Large intestine (tissue), 3 donors: Measurements from ENCODE around the gene SLCO2A1. TPM values are rescaled to one million over a fixed set of nuclear protein-coding genes. Genes with fewer than 3 reads are reported as not detected.

ENCODE experiments used
- DNase-seq, 2 donors: peaks; one replicate each; pipeline versions ENCODE4 v3.0.0 to v3.0.0-alpha.2; 2013
- H3K27ac ChIP-seq: one replicate; pipeline ENCODE4 v1.5.1; 2013; ENCODE audit warnings: low read length
- H3K27me3 ChIP-seq: 2 replicates; pipeline ENCODE4 v1.6.1; 2013; ENCODE audit warnings: low read length; ENCODE audit not compliant: control insufficient read depth, insufficient read depth
- H3K36me3 ChIP-seq: 2 replicates; pipeline ENCODE4 v1.6.1; 2013; ENCODE audit warnings: low read length; ENCODE audit not compliant: control insufficient read depth, insufficient read depth
- H3K4me1 ChIP-seq: one replicate; pipeline ENCODE4 v1.6.1; 2013; ENCODE audit warnings: low read length; ENCODE audit not compliant: control insufficient read depth, insufficient read depth
- H3K4me3 ChIP-seq: one replicate; pipeline ENCODE4 v1.5.1; 2013; ENCODE audit warnings: low read length
- H3K9me3 ChIP-seq: one replicate; pipeline ENCODE4 v1.6.1; 2013; ENCODE audit warnings: mild to moderate bottlenecking, low read depth, low read length, moderate library complexity; ENCODE audit not compliant: control insufficient read depth
- WGBS: methylation state at CpG from one replicate; pipeline ENCODE4 v1.1.5; 2013; ENCODE audit warnings: low lambda C conversion rate; ENCODE audit not compliant: insufficient coverage; 5-methylcytosine and 5-hydroxymethylcytosine counted together
- polyA plus RNA-seq: library from polyadenylated mRNA; unstranded; fragments of 120-200 nt; gene quantifications from one replicate; pipeline ENCODE4 v1.2.1, GENCODE V29; 2013

SLCO2A1 gene
- polyA plus RNA-seq, 1 donor: 8.2 TPM

GRCh38 chr3:133999891-134000685 lies 29.6 kb downstream of the SLCO2A1 start:
- peaks cover 9% of the 10 kb centered on the region for H3K27me3 ChIP-seq
- H3K36me3 ChIP-seq: no peaks in the 10 kb centered on the region
- no peaks in the 10 kb centered on the region for H3K9me3 ChIP-seq
- 50% methylated on average over 2 of the region's 13 CpGs for WGBS
- no peak overlapping the region for H3K27ac ChIP-seq
- no peak overlapping the region for H3K4me3 ChIP-seq
- H3K4me1 ChIP-seq: no peaks in the 10 kb centered on the region
- DNase-seq: no peak

GRCh38 chr3:133998691-133999241 lies 31.0 kb downstream of the SLCO2A1 start:
- H3K9me3 ChIP-seq: no peaks in the 10 kb centered on the region
- no CpG with 5 or more reads among the region's 9 CpGs for WGBS
- H3K4me3 ChIP-seq: no peak overlapping the region
- H3K27ac ChIP-seq: no peak overlapping the region
- H3K4me1 ChIP-seq: no peaks in the 10 kb centered on the region
- H3K27me3 ChIP-seq: peaks cover 9% of the 10 kb centered on the region
- DNase-seq: no peak
- no peaks in the 10 kb centered on the region for H3K36me3 ChIP-seq

GRCh38 chr3:133997871-133998635 lies 31.7 kb downstream of the SLCO2A1 start:
- H3K36me3 ChIP-seq: no peaks in the 10 kb centered on the region
- no peaks in the 10 kb centered on the region for H3K9me3 ChIP-seq
- peaks cover 9% of the 10 kb centered on the region for H3K27me3 ChIP-seq
- H3K4me3 ChIP-seq: no peak overlapping the region
- DNase-seq: no peak
- no peaks in the 10 kb centered on the region for H3K4me1 ChIP-seq
- WGBS: 83% methylated on average over 1 of the region's 9 CpGs
- no peak overlapping the region for H3K27ac ChIP-seq

- no peak for DNase-seq
- no peaks in the 10 kb centered on the region for H3K9me3 ChIP-seq
- H3K36me3 ChIP-seq: no peaks in the 10 kb centered on the region
- H3K27me3 ChIP-seq: peaks cover 9% of the 10 kb centered on the region
- WGBS: no CpG with 5 or more reads among the region's 5 CpGs
- H3K27ac ChIP-seq: no peak overlapping the region
- H3K4me1 ChIP-seq: peaks cover 8% of the 10 kb centered on the region
- H3K4me3 ChIP-seq: no peak overlapping the region
Measured at GRCh38 chr3:133996996-133997395, 32.7 kb downstream of the SLCO2A1 start.

GRCh38 chr3:133996251-133996661 lies 33.5 kb downstream of the SLCO2A1 start:
- DNase-seq: no peak
- Histone ChIP-seq H3K27ac (no peak overlapping the region), H3K4me1 (peaks cover 15% of the 10 kb centered on the region), H3K27me3 (peaks cover 9% of the 10 kb centered on the region), H3K9me3 (no peaks in the 10 kb centered on the region), H3K36me3 (no peaks in the 10 kb centered on the region), H3K4me3 (no peak overlapping the region)
- WGBS: no CpG with 5 or more reads among the region's 12 CpGs

GRCh38 chr3:133995264-133995663 lies 34.5 kb downstream of the SLCO2A1 start:
- no peak for DNase-seq
- no CpG with 5 or more reads among the region's 2 CpGs for WGBS
- Histone ChIP-seq H3K4me1 (peaks cover 15% of the 10 kb centered on the region), H3K9me3 (no peaks in the 10 kb centered on the region), H3K27me3 (peaks cover 7% of the 10 kb centered on the region), H3K27ac (no peak overlapping the region), H3K4me3 (no peak overlapping the region), H3K36me3 (no peaks in the 10 kb centered on the region)

- Histone ChIP-seq H3K27ac (no peak overlapping the region), H3K27me3 (peaks cover 5% of the 10 kb centered on the region), H3K4me3 (no peak overlapping the region), H3K9me3 (no peaks in the 10 kb centered on the region), H3K4me1 (peaks cover 15% of the 10 kb centered on the region), H3K36me3 (no peaks in the 10 kb centered on the region)
- no peak for DNase-seq
- WGBS: 90% methylated on average over 2 of the region's 8 CpGs
Measured at GRCh38 chr3:133994166-133994890, 35.4 kb downstream of the SLCO2A1 start.

- no peaks in the 10 kb centered on the region for H3K9me3 ChIP-seq
- H3K4me3 ChIP-seq: no peak overlapping the region
- no peak overlapping the region for H3K27ac ChIP-seq
- no peak for DNase-seq
- WGBS: 67% methylated on average over 1 of the region's 10 CpGs
- H3K4me1 ChIP-seq: peaks cover 26% of the 10 kb centered on the region
- peaks cover 5% of the 10 kb centered on the region for H3K27me3 ChIP-seq
- no peaks in the 10 kb centered on the region for H3K36me3 ChIP-seq
Measured at GRCh38 chr3:133992951-133993620, 36.6 kb downstream of the SLCO2A1 start.

- no peak overlapping the region for H3K27ac ChIP-seq
Measured at GRCh38 chr3:133992381-133992780, 37.3 kb downstream of the SLCO2A1 start.

More at GRCh38 chr3:133992381-133992780, 37.3 kb downstream of the SLCO2A1 start:
- no peaks in the 10 kb centered on the region for H3K36me3 ChIP-seq
- no peaks in the 10 kb centered on the region for H3K9me3 ChIP-seq
- H3K4me1 ChIP-seq: peaks cover 29% of the 10 kb centered on the region
- WGBS: no CpG with 5 or more reads among the region's 3 CpGs
- peaks cover 5% of the 10 kb centered on the region for H3K27me3 ChIP-seq
- no peak for DNase-seq
- H3K4me3 ChIP-seq: no peak overlapping the region
